Endometrial microvascular endothelial cells (primary cell): ENCODE measurements around the gene MEF2A. TPM values are rescaled to one million over a fixed set of nuclear protein-coding genes. Genes with fewer than 3 reads are reported as not detected.
"Not testable (repeated sequence)": the region's sequence is repeated elsewhere in the genome, so short reads cannot be mapped to it uniquely, and the experiment has no call there.

ENCODE experiments used
- in situ Hi-C: cut with HindIII; loops from 2 replicates; pipeline ENCODE4 v1.10.0; 2017; ENCODE audit warnings: low sequenced_read_pairs, low pct_unique_long_range_greater_than_20kb; ENCODE audit errors: inconsistent ontology term
- total RNA-seq: library from RNA; depleted of rRNA; stranded (reverse); fragments of >200 nt; gene quantifications from one replicate; pipeline ENCODE4 v1.2.3, GENCODE V29; 2015; ENCODE audit errors: inconsistent ontology term

The MEF2A gene
- total RNA-seq, 1 donor from 2014 or later: 28.8 TPM

DNA sequence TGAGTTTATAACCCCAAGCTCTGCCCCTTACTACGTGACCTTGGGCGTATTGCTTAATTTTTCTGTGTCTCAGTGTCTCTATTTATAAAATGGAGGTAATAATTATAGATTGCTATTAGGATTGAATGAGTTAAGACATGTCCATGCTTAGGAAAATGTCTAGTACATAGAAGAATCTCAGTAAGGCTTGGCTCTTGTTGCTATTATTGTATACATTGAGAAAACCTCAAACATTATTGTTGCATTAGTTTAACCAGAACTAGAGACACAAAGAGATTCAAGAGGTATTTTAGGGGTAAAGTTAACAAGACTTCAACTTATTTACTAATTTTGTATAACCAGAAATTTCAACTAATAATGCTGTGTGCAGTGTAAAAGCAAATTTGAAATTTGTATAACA is 66.7 kb downstream of the MEF2A start:
- in situ Hi-C loops: no loop called here

DNA sequence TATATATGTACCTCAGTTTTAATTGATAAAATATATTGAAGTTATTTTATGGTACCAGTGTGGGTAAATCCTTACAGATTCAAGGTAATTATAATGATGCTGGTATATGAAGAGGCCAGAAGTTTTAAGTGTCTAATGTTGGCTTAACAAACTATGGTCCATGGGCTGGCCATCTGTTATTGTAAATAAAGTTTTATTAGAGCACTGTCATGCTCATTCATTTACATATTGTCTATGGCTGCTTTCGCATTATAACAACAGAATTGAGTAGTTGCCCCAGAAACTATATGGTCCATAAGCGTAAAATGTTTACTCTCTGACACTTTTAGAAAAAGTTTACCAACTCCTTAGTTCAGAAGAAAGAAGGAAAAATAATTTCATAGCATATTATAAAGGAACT is 67.9 kb downstream of the MEF2A start:
- in situ Hi-C loops: no loop called here

DNA sequence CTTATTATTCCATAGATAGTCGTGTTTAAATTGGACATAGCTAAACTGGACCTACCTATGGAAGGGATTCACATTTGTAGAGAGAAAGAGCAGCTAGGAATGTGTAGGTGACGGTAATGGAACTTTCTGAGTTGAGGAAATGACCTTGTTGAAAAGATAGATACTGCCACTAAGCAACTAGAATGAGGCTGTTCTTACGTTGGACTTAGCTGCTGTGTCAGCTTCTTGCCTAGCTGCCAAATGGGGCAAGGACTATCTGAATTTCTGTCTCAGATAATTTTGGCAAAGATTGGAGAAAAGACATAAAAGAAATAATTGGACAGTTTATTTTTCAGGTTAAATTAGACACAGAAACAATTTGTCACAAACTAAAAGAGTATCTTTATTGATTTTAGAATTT is 68.8 kb downstream of the MEF2A start:
- in situ Hi-C loops: no loop called here

DNA sequence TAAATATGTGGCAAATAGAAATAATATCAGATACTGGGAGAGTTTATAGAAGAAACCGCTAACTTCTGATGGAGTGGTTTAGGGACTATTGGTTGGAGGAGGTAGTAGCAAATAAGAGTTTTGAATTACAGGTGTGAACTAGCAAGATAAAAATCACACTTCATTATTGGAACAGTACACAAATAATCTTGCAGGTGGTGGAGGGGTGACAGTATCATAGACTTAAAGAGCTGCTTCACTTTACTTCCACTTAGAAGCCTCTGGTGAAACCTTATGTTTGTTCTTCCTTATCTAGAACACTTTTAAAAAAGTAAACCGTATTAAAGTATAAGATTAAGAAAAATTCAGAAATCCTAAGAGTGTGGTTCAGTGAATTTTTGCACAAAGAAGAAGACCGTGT is 69.4 kb downstream of the MEF2A start:
- in situ Hi-C loops: no loop called here

DNA sequence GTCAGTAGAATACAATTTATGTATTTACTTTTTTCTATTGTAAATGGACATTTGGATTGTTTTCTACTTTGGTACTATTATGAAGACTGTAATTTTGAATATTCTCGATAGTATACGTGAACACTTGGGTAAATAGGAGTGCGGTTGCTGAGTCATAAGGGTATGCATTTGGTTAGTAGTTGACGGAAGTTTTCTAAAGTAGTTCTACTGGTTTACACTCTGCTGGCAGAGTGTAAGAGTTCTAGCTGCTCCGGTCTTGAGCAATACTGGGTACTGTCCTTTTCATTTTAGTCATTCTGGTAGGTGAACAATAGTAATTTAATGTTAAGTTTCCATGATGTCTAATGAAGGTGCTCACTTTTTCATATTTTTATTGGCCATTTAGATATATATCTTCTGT is 70.0 kb downstream of the MEF2A start:
- in situ Hi-C loops: no loop called here

DNA sequence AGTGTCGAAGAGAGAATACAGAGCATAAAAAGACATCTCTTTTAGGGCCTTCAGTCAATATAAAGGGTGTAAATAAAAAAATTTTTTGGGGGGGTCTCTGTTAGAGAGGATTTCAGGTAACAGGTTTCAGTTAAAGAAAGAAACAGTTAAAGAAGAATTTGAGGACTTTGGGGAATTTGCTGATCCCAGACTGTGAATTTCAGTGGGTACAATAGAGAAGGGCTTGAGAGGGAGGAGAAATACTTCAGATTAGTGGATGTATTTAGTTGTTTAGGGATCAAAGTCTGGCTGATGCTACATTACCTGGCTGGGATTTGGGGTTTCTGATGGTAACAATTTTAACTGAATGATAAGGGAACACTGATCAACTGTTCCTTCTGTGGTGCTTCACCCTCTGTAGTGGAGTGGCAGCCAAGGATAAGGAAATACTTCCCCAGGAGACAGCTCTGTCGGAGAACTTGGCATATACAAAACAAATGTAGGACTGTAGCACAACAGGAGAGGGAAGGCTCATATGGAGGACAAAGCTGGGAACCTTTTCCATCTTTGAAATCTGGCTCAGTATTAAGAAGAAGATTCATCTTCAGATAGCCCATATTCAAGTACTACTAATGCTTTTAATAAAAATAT is 79.2 kb downstream of the MEF2A start:
- in situ Hi-C loops: no loop called here

DNA sequence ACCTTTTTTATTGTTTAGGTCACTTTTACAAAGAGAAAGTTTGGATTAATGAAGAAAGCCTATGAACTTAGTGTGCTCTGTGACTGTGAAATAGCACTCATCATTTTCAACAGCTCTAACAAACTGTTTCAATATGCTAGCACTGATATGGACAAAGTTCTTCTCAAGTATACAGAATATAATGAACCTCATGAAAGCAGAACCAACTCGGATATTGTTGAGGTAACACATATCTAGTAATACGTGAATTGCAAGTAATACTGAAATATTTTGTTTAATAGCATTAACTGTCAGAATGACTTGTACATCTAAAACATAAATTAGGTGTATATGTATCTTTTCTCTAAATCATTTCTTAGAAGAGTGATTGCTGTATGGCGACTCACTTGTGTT is 79.8 kb downstream of the MEF2A start:
- in situ Hi-C loops: no loop called here

DNA sequence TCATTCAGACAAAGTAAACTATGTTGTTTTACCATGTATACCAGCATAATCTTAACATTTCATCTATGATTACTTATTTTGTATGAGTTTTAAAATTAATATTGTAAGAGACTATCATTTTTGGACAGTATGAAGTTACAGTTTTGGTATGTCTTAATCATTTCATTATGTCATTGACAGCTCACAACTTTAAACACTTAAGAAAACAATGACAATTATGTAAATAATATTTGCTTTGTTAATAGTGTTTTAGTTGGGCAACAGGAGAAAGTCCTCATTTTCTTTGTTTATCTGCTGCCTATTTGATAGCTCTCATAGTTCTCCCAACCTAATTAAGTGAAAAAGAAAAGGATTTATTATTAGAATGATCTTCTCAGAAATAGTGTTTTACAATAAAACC is 80.2 kb downstream of the MEF2A start:
- in situ Hi-C loops: no loop called here

DNA sequence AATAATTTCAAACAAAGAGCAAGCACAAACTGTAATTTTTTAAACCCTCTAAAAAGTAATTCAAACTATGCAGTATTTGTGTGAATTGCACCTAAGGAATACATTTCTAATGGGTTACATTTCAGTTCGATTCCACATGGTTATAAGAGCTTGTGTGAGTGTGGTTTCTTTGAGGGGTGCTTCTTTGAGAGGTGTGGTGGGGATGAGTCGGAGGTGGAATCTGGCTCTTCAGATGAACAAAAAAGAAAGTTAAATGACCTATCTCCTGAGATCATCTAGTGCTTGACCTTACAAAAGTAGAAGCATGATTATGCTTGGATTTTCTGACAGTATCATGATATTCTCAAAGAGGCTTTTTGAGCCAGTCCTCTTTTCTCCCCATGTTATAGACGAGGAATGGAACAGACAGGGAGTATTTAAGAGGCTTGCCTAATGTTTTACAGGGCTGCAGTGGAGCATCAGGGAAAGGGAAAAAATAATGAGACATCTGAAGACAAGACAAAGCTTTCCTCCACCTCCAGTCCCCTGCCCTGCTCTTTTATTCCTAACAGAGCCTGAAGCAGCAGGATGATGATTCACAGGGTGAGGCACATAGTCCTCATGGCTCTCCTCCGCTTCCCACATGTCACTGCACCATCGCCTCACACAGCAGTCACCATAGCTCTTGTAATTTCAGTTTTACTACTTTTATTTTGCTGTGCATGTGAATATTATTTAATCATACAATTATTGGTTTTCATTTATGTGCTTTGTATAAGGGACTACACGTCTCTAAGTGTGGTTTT is 85.4 kb downstream of the MEF2A start:
- in situ Hi-C loops: no loop called here

DNA sequence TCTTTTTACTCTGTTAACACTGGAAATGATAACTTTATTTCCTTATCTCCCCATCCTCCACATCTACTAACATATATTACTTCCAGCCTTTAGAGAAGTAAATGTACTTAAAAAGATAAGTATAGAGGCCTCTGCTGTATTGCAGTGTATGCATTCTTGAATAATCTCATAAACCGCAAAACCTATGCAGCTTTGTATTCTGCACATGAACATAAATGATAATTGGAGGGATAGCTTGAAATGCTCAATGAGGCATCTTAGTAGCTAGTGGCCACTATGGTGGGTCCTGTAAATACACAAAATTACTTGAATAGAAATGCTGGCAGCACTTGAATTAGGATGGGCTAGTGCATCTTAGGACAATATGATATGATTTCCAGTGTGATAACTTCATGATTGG is 90.4 kb downstream of the MEF2A start:
- in situ Hi-C loops: no loop called here

DNA sequence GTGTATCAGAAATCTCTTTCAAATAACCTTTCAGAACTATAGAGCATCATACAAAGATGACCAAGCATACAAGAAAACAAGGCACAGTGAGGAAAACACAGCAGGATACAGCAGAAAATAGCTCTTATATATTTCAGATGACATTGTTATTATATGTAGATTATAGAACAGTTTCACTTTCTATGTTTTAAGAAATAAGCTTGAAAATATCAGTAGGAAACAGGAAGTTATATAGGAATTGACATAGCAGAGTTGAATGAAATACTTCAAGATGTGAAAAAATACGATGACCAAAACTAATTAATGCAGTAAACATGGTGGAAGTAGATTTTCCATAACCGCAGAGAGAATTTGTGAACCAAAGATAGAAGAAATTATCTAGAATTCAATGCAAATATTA is 92.2 kb downstream of the MEF2A start:
- in situ Hi-C loops: no loop called here

DNA sequence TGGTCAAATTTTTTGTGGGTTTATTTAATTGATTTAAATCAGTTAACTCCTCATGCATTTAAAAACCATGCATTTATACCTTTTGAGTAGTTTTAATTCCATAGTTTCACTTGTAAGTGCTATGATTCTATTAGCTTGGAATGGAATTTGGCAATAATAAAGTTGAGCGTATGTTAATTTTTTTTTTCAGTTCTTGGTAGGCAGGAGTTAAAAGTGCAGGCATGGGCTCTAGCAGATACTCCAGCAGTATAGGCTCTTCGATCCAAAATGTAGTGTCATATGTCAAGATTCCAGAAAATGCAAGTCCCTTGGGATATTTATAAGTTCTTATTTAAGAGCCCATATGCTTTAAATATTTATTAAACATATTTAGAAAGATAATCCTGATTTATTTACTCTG is 97.1 kb downstream of the MEF2A start:
- in situ Hi-C loops: no loop called here

DNA sequence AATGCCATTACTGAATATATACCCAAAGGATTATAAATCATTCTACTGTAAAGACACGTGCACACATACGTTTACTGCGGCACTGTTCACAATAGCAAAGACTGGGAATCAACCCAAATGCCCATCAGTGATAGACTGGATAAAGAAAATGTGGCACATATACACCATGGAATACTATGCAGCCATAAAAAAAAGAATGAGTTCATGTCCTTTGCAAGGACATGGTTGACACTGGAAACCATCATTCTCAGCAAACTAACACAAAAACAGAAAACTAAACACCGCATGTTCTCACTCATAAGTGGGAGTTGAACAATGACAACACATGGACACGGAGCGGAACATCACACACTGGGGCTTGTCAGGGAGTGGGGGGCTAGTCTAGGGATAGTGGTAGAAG is 100.3 kb downstream of the MEF2A start:
- in situ Hi-C loops: not testable (repeated sequence)

DNA sequence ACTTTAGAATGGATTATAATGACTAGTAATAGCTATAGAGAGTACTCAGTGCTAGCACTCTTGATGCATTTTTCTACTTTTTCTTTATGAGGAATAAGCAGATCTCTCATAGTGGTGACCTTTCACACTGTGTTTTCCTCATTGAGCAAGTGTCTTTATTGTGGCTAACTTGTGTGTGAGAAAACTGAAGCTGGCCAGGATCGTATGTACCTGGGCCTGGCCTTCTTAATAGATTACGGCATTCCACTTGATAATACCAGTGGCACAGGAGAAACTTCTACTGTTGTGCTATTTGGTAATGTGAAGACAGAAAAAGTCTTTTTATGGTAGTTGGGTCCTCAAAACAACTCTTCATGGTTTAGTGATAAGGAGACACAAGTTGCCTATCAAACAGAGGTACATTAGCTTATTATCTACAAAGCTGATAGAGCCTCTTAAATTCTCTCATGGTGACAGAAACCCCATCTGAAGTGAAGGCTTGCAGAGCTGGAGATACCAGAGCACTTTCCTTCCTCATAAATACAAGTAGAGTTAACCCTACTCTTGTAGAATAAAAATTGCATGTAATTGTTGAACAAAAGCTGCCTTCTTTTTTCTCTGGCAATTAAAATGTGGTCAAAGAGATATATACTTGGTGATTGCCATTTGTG is 102.9 kb downstream of the MEF2A start:
- in situ Hi-C loops: no loop called here

DNA sequence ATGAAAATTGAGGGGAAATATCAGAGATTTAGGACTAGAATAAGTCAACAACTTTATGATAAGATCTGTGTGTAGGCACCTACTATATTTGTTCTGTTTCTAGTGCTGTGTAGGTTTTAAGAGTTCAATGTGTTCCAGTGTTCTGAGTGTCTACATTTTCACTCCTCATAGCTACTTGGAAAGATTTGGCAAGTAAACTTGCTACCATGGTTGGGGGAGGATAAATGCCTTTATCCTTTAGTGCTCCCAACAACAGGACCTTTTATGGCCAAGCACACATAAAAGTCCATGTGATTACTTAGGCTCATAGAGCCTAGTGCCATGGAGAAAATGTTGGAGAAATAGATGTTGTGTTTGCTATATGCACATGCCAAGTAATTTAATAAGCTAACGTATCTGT is 103.5 kb downstream of the MEF2A start:
- in situ Hi-C loops: no loop called here

DNA sequence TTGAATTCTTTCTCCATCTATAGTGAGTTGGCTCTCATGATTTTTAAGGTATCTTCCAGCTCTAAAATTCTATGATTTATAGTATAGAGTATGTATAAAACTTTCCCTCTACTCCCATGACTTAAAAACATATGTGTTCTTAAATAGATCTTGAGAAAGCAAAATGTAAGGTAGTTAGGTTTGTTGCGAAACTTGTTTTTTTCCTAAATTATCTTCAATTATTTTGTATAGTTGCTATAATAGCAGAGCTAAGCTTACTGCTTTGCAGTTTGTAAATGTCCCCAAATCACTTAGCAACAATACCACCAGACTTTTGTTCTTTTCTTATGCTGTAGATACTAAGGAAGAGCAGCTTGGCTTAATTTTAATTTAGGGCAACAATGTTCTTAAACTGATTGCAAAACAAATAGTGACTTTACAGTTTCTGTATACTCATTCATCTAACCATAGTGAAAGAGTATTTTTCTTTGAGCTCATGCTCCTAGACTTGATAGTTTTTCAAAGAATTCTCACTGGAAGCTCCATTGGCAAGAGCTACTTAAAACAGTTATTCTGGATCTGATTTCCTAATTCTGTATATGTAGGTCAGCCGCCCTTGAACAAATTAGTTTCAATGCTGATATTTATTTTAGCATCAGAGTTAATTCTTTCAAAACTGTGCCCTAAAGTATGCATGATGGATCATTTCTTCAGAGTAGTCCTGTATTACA is 106.3 kb downstream of the MEF2A start:
- in situ Hi-C loops: no loop called here

DNA sequence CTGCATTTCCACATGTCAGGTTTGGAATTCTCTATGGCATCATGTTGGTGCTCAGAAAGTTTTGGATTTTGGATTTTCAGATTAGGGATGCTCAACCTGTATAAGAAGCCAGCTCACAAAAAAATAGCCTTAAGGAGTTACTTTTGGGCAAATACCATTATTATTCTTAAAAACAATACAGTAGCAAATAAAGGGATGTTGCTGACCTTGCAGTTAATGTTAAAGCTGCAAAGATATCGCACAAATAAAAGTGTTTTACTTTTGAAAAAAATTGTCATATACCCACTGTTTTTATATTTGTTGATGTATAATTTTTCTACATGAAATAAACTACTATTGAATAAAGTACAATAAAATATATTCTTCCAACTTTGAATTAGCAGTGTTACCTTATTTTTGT is 107.3 kb downstream of the MEF2A start:
- in situ Hi-C loops: no loop called here

DNA sequence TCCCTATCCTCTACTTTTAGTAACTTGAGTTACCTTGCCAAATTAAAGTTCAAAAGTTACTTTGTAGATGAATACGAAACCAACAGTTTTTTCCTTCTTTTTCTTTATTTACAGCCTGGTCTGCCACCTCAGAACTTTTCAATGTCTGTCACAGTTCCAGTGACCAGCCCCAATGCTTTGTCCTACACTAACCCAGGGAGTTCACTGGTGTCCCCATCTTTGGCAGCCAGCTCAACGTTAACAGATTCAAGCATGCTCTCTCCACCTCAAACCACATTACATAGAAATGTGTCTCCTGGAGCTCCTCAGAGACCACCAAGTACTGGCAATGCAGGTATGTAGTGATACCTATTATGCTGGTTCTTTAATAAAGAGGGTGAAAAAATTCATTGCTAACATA is 108.5 kb downstream of the MEF2A start:
- in situ Hi-C loops: no loop called here

DNA sequence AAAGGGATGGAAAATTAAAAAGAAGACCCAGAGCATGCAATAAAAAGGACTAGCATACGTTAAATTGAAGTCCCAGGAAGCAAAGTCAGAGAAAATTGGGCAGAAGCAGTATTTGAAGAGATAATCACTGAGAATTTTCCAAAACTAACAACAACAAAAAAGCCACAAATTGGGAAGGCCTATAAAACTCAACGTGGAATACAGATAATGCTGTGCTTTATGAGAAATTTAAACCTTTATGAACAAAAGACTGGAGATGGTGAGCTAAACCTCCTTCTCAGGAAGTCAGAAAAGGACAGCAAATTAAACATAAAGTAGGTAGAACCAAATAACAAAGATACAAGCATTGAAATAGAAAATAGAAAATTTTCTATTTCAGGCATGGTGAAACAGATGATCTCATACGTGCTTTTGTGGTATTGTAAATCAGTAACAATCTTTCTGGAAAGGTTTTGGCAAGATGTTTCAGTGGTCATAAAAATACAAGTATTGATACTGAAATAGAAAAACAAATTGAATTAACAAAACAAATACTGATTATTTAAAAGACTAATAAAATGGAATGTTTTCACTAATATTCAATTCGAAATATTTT is 111.9 kb downstream of the MEF2A start:
- in situ Hi-C loops: no loop called here
